HG03139 (cell line): ENCODE measurements around the gene EPHX1.
A peak's percentile ranks its signal among the peaks of the same experiment; 100 is the strongest.
"Not testable (repeated sequence)": the region's sequence is repeated elsewhere in the genome, so short reads cannot be mapped to it uniquely, and the experiment has no call there.

Experiments
- ATAC-seq: cut with Tn5 transposase; IDR thresholded peaks from one replicate; pipeline ENCODE4 v1.9.1; 2021; ENCODE audit not compliant: unreplicated experiment

EPHX1 gene

GRCh38 chr1:225880222-225880588, 70.3 kb downstream of the EPHX1 start:
- ATAC-seq: no peak

GRCh38 chr1:225880636-225881035, 70.7 kb downstream of the EPHX1 start:
- no peak for ATAC-seq

GRCh38 chr1:225881081-225881958, 71.4 kb downstream of the EPHX1 start:
- ATAC-seq: no peak

GRCh38 chr1:225881959-225882693, 72.2 kb downstream of the EPHX1 start, which contains the start of gene TMEM63A:
TMEM63A (minus strand) TSS chr1:225882380; CDS start chr1:225877580, 4,800 bp downstream.
- ATAC-seq: peak; percentile 53

- ATAC-seq: peak; percentile 15
Observed at GRCh38 chr1:225882694-225883615, 73.0 kb downstream of the EPHX1 start.

- no peak for ATAC-seq
Observed at GRCh38 chr1:225883616-225884265, 73.8 kb downstream of the EPHX1 start.

- ATAC-seq: no peak
Observed at GRCh38 chr1:225885336-225885735, 75.4 kb downstream of the EPHX1 start.

- ATAC-seq: no peak
Observed at GRCh38 chr1:225886159-225887029, 76.5 kb downstream of the EPHX1 start.

- ATAC-seq: no peak
Observed at GRCh38 chr1:225887030-225887314, 77.0 kb downstream of the EPHX1 start.

GRCh38 chr1:225887554-225888288, 77.8 kb downstream of the EPHX1 start:
- not testable (repeated sequence) for ATAC-seq

- ATAC-seq: no peak
Observed at GRCh38 chr1:225888289-225888897, 78.5 kb downstream of the EPHX1 start.

- no peak for ATAC-seq
Observed at GRCh38 chr1:225888898-225889601, 79.1 kb downstream of the EPHX1 start, which contains the start of gene LEFTY1. LEFTY1 (minus strand) TSS chr1:225889146; CDS start chr1:225889066, 80 bp downstream.

GRCh38 chr1:225889743-225890142, 79.8 kb downstream of the EPHX1 start:
- no peak for ATAC-seq

- ATAC-seq: no peak
Observed at GRCh38 chr1:225890346-225891228, 80.7 kb downstream of the EPHX1 start.

- no peak for ATAC-seq
Observed at GRCh38 chr1:225891229-225891972, 81.5 kb downstream of the EPHX1 start.

- no peak for ATAC-seq
Observed at GRCh38 chr1:225892307-225892706, 82.4 kb downstream of the EPHX1 start.
